Pulmonary artery endothelial cell (primary cell): ENCODE data around the gene RIMBP2. TPM values are rescaled to one million over a fixed set of nuclear protein-coding genes. Genes with fewer than 3 reads are reported as not detected.

ENCODE experiments used
- DNase-seq: peaks from one replicate; pipeline ENCODE4 v3.0.0-alpha.2; 2011; ENCODE audit warnings: low read depth, low spot score
- total RNA-seq: library from RNA; depleted of rRNA; stranded (reverse); fragments of >200 nt; gene quantifications from 2 replicates; pipeline ENCODE4 v1.2.3, GENCODE V29; 2014

RIMBP2 gene
- total RNA-seq, 1 donor from 2014 or later, result not detected

DNA sequence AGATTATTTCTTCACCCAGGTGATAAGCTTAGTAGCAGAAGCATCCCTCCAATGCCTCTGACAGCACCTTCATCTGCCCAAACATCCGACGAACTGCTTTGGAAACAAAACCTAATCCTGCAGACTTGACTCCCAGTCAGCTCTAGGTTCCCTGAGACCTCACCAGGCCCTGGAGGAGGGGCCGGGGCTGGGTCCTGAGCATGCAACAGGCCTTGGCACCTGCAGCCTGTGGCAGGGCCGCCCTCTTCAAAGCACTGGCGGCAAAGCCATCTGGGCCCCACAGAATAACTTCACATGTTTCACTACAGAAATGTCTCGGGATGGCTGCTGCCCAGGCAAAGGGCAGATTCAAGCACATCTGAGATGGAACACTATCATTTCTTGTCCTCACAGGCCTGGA, 245.1 kb downstream of the RIMBP2 start:
- DNase-seq, result no peak

- DNase-seq, result no peak
Measured at GRCh38 chr12:130469552-130469951, 246.5 kb downstream of the RIMBP2 start.

DNA sequence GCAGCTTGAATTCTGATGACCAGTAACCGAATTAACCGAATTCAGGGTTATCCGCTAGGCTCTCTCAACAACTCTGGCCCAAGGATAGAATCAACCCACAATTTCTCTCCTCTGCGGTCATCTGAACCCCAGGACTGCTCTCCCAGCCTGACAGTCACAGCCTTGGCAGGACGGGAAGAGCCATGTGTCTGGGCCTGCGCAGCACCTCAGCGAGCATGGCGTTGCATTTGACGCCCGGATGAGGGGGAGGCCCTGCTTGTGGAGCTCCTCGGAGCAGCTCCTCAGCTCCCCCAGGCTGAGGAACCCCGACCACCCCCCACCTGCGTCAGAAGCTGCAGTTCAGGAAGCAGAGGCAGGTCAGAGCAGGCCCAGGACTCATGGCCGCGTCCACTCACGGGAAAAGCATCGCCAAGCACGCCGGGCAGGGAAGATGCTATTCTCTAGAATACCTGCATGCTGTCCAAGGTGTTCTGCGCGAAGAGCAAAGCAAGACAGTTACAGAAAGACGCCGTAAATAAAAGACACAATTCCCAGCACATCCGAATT, 247.3 kb downstream of the RIMBP2 start:
- no peak for DNase-seq

- DNase-seq, result no peak
Measured at GRCh38 chr12:130468186-130468585, 247.9 kb downstream of the RIMBP2 start.

GRCh38 chr12:130465626-130466025, 250.5 kb downstream of the RIMBP2 start:
- no peak for DNase-seq

GRCh38 chr12:130465046-130465445, 251.1 kb downstream of the RIMBP2 start:
- DNase-seq, result no peak

GRCh38 chr12:130463818-130464670, 252.1 kb downstream of the RIMBP2 start:
- DNase-seq, result no peak

DNA sequence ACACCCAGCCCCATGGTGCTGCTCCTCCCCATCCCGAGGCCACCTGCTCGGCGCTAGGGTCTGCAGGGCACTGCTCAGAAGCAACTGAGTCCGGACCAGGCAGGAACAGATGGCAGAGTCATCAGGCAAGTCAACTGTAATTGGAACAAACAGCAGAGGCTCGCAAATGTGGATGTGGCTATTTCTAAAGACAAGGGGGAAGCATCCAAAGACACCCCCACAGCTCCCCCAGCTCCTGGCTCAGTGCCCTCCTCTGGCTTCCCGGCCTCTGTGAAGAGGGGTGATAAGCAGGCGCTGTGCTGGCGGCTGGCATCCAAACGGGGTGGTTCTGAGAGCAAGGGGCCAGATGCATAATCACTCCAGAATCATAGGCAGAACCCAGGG, 252.8 kb downstream of the RIMBP2 start:
- no peak for DNase-seq

DNA sequence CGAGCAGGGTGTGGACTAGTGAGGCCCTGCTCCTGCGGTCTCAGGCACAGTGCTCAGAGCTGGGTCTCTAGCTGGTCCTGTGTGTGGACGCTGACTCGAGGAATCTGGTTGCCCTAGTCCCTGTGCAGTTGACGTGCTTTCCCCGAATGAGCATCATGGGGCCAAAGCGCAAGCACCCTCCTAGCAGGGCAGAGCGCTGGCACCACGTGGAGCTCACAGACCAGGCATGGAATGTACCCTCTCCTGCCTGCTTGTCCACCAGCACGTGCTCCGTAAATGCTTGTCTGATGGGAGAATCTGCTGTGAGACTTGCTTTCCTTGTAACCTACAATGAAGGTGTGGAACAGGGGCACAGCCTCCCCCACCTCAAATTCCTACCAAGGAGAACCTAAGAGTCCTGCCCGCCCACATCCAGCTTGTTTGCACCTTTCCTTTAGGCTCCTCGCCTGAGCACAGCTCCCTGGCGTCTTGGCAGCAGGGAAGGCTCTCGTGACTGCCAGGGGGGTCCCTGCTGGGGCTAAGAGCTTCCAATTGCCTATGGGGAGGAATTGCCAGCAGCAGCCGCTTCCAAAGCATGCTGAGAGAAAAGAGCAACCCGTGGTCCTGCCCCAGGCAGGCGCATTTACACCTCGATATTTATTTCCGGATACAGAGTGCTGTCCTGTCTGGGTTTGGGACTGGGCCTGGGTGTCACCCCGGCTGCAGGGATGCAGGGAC, 253.4 kb downstream of the RIMBP2 start:
- DNase-seq, result no peak

- DNase-seq, result no peak
Measured at GRCh38 chr12:130461839-130462557, 254.1 kb downstream of the RIMBP2 start.

DNA sequence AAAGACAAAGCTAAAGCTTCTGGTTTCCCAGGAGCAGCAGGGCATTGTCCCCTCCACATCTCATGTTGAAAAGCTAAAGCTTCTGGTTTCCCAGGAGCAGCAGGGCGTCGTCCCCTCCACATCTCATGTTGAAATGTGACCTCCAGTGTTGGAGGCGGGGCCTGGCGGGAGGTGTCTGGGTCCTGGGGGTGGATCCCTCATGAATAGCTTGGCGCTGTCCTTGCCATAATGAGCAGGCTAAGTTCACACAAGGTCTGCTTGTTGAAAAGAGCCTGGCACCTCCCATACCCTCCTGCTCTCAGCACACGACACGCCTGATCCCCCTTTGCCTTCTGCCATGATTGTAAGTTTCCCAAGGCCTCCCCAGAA, 254.7 kb downstream of the RIMBP2 start:
- DNase-seq, result no peak

- no peak for DNase-seq
Measured at GRCh38 chr12:130460611-130461446, 255.3 kb downstream of the RIMBP2 start.

- no peak for DNase-seq
Measured at GRCh38 chr12:130459916-130460315, 256.2 kb downstream of the RIMBP2 start.

GRCh38 chr12:130458341-130458740, 257.8 kb downstream of the RIMBP2 start:
- no peak for DNase-seq

DNA sequence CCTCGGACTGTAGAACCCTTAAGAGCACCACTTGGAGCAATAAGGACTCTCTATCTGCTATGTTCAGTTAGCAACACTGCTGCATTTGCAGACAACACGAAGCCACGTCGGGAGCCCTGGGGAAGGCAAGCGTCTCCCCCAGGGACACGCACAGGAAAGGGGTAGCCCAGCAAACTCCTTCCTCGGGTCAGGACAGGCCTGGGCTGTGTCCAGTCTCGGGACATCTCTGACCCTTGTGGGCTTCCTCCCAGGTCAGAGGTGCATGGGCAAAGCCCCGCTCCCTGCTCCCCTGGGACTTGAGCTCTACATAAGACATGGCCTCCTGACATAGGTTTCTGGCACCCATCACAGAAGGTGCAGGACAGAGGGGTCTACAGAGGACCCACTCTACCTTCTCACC, 258.9 kb downstream of the RIMBP2 start:
- DNase-seq, result no peak

DNA sequence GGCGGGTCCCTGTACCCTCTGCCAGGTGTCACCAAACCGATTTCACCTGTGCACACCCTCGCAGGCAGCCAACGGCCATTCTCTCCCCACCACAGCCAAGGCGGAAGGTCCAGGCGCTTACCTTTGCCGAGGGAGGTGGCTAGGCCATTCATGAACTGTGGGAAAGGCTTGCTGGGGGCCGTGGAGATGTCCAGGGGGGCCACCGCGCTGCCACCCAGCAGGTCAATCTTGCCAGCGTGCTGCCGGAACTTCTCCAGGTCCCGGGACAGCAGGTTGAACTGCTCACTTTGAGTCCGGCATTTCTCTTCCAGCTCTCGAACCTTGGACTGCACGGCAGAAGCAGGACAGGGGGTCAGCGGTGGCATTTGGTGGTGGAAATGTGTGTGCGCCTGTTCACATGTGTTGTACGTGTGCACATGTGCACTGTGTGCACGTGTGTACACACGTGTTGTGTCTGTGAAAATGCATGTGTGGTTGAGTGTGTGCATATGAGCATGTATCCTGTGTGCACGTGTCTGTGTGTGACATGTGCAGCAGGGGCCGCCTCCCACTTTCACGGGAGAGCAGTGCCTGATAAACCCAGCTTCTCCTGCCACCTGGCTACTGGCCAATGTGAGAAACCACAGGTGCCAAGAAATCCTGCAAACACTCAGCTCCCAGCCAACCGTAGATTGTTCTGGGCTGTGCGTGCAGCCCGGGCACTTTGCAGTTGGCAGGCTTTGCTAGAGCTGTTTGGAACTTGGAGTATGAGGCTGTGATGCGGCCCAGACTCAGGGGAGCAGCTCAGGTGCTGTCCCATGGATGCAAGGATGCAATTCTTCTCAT, 259.5 kb downstream of the RIMBP2 start:
- no peak for DNase-seq

- DNase-seq, result no peak
Measured at GRCh38 chr12:130455161-130455560, 260.9 kb downstream of the RIMBP2 start.

DNA sequence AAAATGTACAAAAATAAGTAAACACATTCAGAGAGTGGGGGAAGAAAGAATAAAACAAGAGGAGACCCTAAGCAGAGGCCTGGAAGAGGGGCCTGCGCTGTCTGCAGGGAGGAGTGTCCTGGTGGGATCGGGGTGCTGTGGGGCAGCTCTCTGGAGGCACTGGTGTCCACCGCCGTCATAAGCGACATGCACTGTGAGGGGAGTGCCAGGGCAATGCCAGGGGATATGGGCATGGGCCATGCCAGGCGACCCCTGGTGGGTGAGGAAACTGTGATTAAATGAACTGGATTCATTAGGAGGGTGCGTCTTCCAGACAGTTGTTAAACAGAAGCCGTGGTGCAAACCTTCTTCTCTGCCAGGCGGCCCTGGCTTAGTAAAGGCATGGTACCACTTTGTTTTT, 261.8 kb downstream of the RIMBP2 start:
- no peak for DNase-seq

DNA sequence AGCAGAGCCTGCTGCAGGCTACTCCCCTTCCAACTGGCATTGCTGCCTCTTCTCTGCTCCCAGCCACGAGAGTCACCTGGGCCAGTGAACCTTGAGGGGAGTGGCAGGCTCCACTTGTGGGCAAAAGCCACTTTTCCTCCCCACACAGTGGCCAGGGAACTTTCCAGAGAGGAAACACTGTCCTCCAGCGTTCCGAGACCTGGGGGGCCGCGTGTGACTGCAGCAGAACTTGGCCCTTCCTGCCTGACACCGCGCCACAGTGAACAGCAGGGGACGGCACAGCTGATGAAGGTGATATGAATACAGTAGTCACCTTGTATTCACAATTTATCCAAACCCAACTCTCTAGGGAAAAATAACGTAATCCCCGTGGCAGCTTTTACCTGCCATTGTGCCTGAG, 263.6 kb downstream of the RIMBP2 start:
- DNase-seq, result no peak
